ENCODE measurements around the gene NEK7. TPM values are rescaled to one million over a fixed set of nuclear protein-coding genes. Genes with fewer than 3 reads are reported as not detected.

Gene NEK7
- total and polyA plus RNA-seq, 2 of the 8 experiments (the other 6 are each of a cell fraction or from before 2014, with no cell fraction given), result 5.1 to 10.0 TPM

GRCh38 chr1:198174297-198174696 is 17.5 kb downstream of the NEK7 start:
- Histone ChIP-seq H3K4me1 (replicated peaks in 1 of 4; ENCODE audit: control insufficient read depth in 3 of 4, insufficient read depth in 4 of 4, low read length in 3 of 4) (peaks cover 0 to 5% (median under 1%) of the 10 kb centered on the region in 4 experiments; a peak in 1 of 7 replicates), H3K56ac (replicated peaks; ENCODE audit: insufficient read length, low read depth, low read length) (no peak overlapping the region), H3K36me3 (ENCODE audit: control insufficient read depth in 2 of 4, insufficient read depth in 4 of 4, low read length in 3 of 4) (no peaks in the 10 kb centered on the region), H3K18ac (ENCODE audit: extremely low read depth, low read length) (no peak overlapping the region), H3K79me2 (ENCODE audit: control insufficient read depth in 1 of 2, insufficient read depth in 2 of 2, low read length in 2 of 2) (peaks cover 0 to 75% of the 10 kb centered on the region in 2 experiments; a peak in 3 of 4 replicates), H2BK20ac (ENCODE audit: low read length) (no peak overlapping the region), H4K5ac (ENCODE audit: insufficient read length, low read depth, low read length) (no peak overlapping the region), H2BK12ac (ENCODE audit: low read depth, low read length) (no peak overlapping the region), H3K4me3 (ENCODE audit: extremely low read depth in 1 of 4, insufficient read depth in 2 of 4, low read depth in 3 of 4, low read length in 4 of 4) (no peak overlapping the region), H2BK5ac (ENCODE audit: low read depth, low read length) (no peak overlapping the region), H2AK5ac (ENCODE audit: low read depth, low read length) (no peak overlapping the region), H3K9ac (replicated peaks in 1 of 4; ENCODE audit: extremely low read depth in 1 of 4, low read depth in 3 of 4, low read length in 3 of 4) (no peak overlapping the region), H2BK120ac (replicated peaks; ENCODE audit: low read depth, low read length) (no peak overlapping the region), H3K4me2 (ENCODE audit: insufficient read depth in 1 of 2, low read depth in 2 of 2, low read length in 2 of 2) (no peak overlapping the region), H3K9me3 (ENCODE audit: insufficient read depth in 2 of 2, low read depth in 1 of 2, low read length in 1 of 2) (no peaks in the 10 kb centered on the region), H3K23me2 (ENCODE audit: low read depth, low read length) (no peaks in the 10 kb centered on the region), H3K23ac (ENCODE audit: insufficient read length) (no peak overlapping the region), H4K8ac (ENCODE audit: extremely low read depth, insufficient read depth, low read length) (no peak overlapping the region), H3K79me1 (ENCODE audit: low read depth, low read length) (peaks cover 2% of the 10 kb centered on the region), H4K20me1 (replicated peaks in 1 of 2; ENCODE audit: control insufficient read depth in 1 of 2, insufficient read depth in 2 of 2, low read length in 2 of 2) (peaks cover 0 to 3% of the 10 kb centered on the region in 2 experiments), H3K14ac (ENCODE audit: insufficient read length) (no peak overlapping the region), H3K27ac (ENCODE audit: low read depth, low read length) (no peak overlapping the region), H4K91ac (replicated peaks; ENCODE audit: insufficient read length, low read length) (no peak overlapping the region), H3K27me3 (replicated peaks in 1 of 4; ENCODE audit: control insufficient read depth in 3 of 4, extremely low read depth in 1 of 4, insufficient read depth in 3 of 4, low read length in 3 of 4) (no peaks in the 10 kb centered on the region), H2BK15ac (ENCODE audit: low read length) (no peak overlapping the region), H2AFZ (ENCODE audit: low read length) (no peak overlapping the region), H3K4ac (replicated peaks; ENCODE audit: insufficient read length, low read depth, low read length) (no peak overlapping the region)
- DNase-seq (ENCODE audit: low read depth in 1 of 2, low spot score in 2 of 2) (no peak), FAIRE-seq (no peak)
- WGBS, 2 experiments (ENCODE audit: extremely low coverage in 1 of 2, insufficient coverage in 1 of 2, insufficient read length in 1 of 2, insufficient replicate concordance in 2 of 2, low coverage in 1 of 2, low lambda C conversion rate in 2 of 2, missing lambda C conversion rate in 1 of 2), result 86% methylated on average over 5 of the region's 5 CpGs; no CpG with 5 or more reads in 1 of the 2 experiments
- POLR2A ChIA-PET (ENCODE audit: partially characterized antibody), result interaction anchor here (0.7 to 1.7 kb wide), 3 partner anchors 11 to 290 kb away, joined by 3 to 5 read pairs (median 4); no protein-coding TSS in a partner anchor
- CTCF ChIA-PET (ENCODE audit: partially characterized antibody), result interaction anchor here (0.9 to 1.2 kb wide), 2 partner anchors 16 to 81 kb away, joined by 3 to 4 read pairs; no protein-coding TSS in a partner anchor
- TF ChIP-seq HDAC2 (IDR thresholded peaks at IDR 0.05; ENCODE audit: borderline replicate concordance in 1 of 2, low read depth in 2 of 2, low read length in 2 of 2) (no peak), CEBPB (IDR thresholded peaks at IDR 0.05; ENCODE audit: low read depth, low read length) (no peak), RFX5 (IDR thresholded peaks at IDR 0.05; ENCODE audit: borderline replicate concordance, low read depth, low read length) (no peak), PHF8 (conservative IDR thresholded peaks at IDR 0.05; ENCODE audit: low read depth, low read length) (no peak), GABPA (IDR thresholded peaks at IDR 0.05; ENCODE audit: borderline replicate concordance, insufficient read depth, low read length) (no peak), SP2 (IDR thresholded peaks at IDR 0.05; ENCODE audit: low read length) (no peak), NANOG (IDR thresholded peaks at IDR 0.05; ENCODE audit: insufficient read depth, low read depth, low read length, poor library complexity, severe bottlenecking) (no peak), ATF3 (IDR thresholded peaks at IDR 0.05; ENCODE audit: insufficient read depth, low read depth, low read length) (no peak), JUND (IDR thresholded peaks at IDR 0.05; ENCODE audit: low read length) (no peak), SIRT6 (IDR thresholded peaks at IDR 0.05; ENCODE audit: low read length) (no peak)

Data from H1 (cell line).